PC-9 (cell line): ENCODE results near the gene SLC35F3. TPM values are rescaled to one million over a fixed set of nuclear protein-coding genes. Genes with fewer than 3 reads are reported as not detected.

Experiments used
- BruUV-seq: library from RNA; stranded (reverse); fragments of 400-500 nt; replicated peaks from 2 replicates; lab custom pipeline; 2021; lab: Mats Ljungman, UMichigan
- CTCF ChIA-PET: fragments of 300-600 bp; sonication (Branson Sonifier 250); formaldehyde crosslinking; loops from one replicate; lab custom pipeline; 2022; ENCODE audit warnings: antibody characterized with exemption; lab: Charles Lee
- POLR2A ChIA-PET: fragments of 300-600 bp; sonication (Branson Sonifier 250); formaldehyde crosslinking; loops from one replicate; lab custom pipeline; 2022; ENCODE audit warnings: antibody characterized with exemption; ENCODE audit not compliant: unreplicated experiment; lab: Charles Lee
- DNase-seq, 2 experiments: peaks; one replicate each; pipeline versions ENCODE4 v3.0.0 to v3.0.0-alpha.2; 2015 to 2022; ENCODE audit warnings: mixed read lengths in 1 of 2
- H2AFZ ChIP-seq: fragments of 200-600 bp; sonication (generic); 2 replicates; pipeline ENCODE4 v1.8.1; 2017; ENCODE audit warnings: antibody characterized with exemption
- H3F3A ChIP-seq: fragments of 200-600 bp; sonication (generic); 2 replicates; pipeline ENCODE4 v1.8.1; 2017; ENCODE audit warnings: antibody characterized with exemption, mild to moderate bottlenecking, low read depth; ENCODE audit not compliant: insufficient read depth
- H3K27ac ChIP-seq: fragments of 200-600 bp; sonication (generic); 2 replicates; pipeline ENCODE4 v1.6.1; 2016; ENCODE audit warnings: mixed run types
- H3K27me3 ChIP-seq: fragments of 200-600 bp; sonication (generic); 2 replicates; pipeline ENCODE4 v1.6.1; 2016; ENCODE audit warnings: low read depth, mixed run types; ENCODE audit not compliant: insufficient read depth
- H3K36me3 ChIP-seq: fragments of 200-600 bp; sonication (generic); 2 replicates; pipeline ENCODE4 v1.6.1; 2016; ENCODE audit warnings: low read depth, mixed run types
- H3K4me1 ChIP-seq: fragments of 200-600 bp; sonication (generic); replicated peaks from 2 replicates; pipeline ENCODE4 v1.6.1; 2016; ENCODE audit warnings: mixed run types; ENCODE audit not compliant: insufficient read depth
- H3K4me2 ChIP-seq: fragments of 200-600 bp; sonication (generic); 2 replicates; pipeline ENCODE4 v1.6.1; 2017; ENCODE audit warnings: mixed run types
- H3K4me3 ChIP-seq: fragments of 200-600 bp; sonication (generic); 2 replicates; pipeline ENCODE4 v1.6.1; 2016; ENCODE audit warnings: mixed run types
- H3K79me2 ChIP-seq: fragments of 200-600 bp; sonication (generic); 2 replicates; pipeline ENCODE4 v1.6.1; 2017; ENCODE audit warnings: low read depth, mixed run types
- H3K9me2 ChIP-seq: fragments of 200-600 bp; sonication (generic); 2 replicates; pipeline ENCODE4 v1.8.1; 2017; ENCODE audit warnings: mild to moderate bottlenecking; ENCODE audit not compliant: insufficient read depth
- H3K9me3 ChIP-seq: fragments of 200-600 bp; sonication (generic); 2 replicates; pipeline ENCODE4 v1.8.1; 2016; ENCODE audit warnings: low read depth; ENCODE audit not compliant: insufficient read depth
- H4K20me1 ChIP-seq: fragments of 200-600 bp; sonication (generic); 2 replicates; pipeline ENCODE4 v1.8.1; 2017; ENCODE audit not compliant: insufficient read depth
- CTCF ChIP-seq: fragments of 200-600 bp; sonication (generic); conservative IDR thresholded peaks from 2 replicates; pipeline ENCODE4 v1.6.1; 2017; ENCODE audit warnings: mixed run types, antibody characterized with exemption, mild to moderate bottlenecking, moderate library complexity
- EZH2 ChIP-seq: fragments of 200-600 bp; sonication (generic); IDR thresholded peaks from 2 replicates; pipeline ENCODE4 v1.8.0; 2017; ENCODE audit warnings: antibody characterized with exemption, low read depth
- intact Hi-C: fragments of 100-400 bp; cut with micrococcal nuclease; formaldehyde crosslinking; loops from one replicate; pipeline ENCODE4 v1.10.0; 2022; ENCODE audit not compliant: unreplicated experiment
- total RNA-seq: library from RNA; stranded (reverse); gene quantifications from 2 replicates; pipeline ENCODE4 v1.2.3, GENCODE V29; 2021

SLC35F3 gene
- total RNA-seq, 1 experiment from 2014 or later = 6.1 TPM

- no peaks in the 10 kb centered on the region for H3K9me2 ChIP-seq
- no peaks in the 10 kb centered on the region for H3K36me3 ChIP-seq
- peaks cover 13% of the 10 kb centered on the region for H3K4me1 ChIP-seq
- TF ChIP-seq CTCF (no peak), EZH2 (no peak)
- H3K79me2 ChIP-seq = no peaks in the 10 kb centered on the region
- intact Hi-C loops = loop anchor here (2.0 kb wide), 1 partner anchor 59 kb away; no protein-coding TSS in a partner anchor
- no peak for DNase-seq
- CTCF ChIA-PET = interaction anchor here (0.6 kb wide), 1 partner anchor 879 kb away, joined by 4 read pairs; no protein-coding TSS in a partner anchor
- no peaks in the 10 kb centered on the region for H4K20me1 ChIP-seq
- H3K4me2 ChIP-seq = peak overlapping the region; percentile 91
- H3F3A ChIP-seq = peaks cover 4% of the 10 kb centered on the region; the same call in 1 of the 2 replicates
- no TSS peak for BruUV-seq
- peak overlapping the region; percentile 91 for H2AFZ ChIP-seq
- no peak overlapping the region for H3K27ac ChIP-seq
- H3K27me3 ChIP-seq = no peaks in the 10 kb centered on the region
- peak overlapping the region; percentile 84 for H3K4me3 ChIP-seq
- H3K9me3 ChIP-seq = no peaks in the 10 kb centered on the region; the same call in 1 of the 2 replicates
- POLR2A ChIA-PET = no interaction called here
Measured at GRCh38 chr1:234213658-234214128, 309.2 kb downstream of the SLC35F3 start.

- Histone ChIP-seq H3K4me2 (peak overlapping the region; percentile 91), H3K27me3 (no peaks in the 10 kb centered on the region), H3K36me3 (no peaks in the 10 kb centered on the region), H2AFZ (peak overlapping the region; percentile 91), H3K79me2 (no peaks in the 10 kb centered on the region), H3K9me2 (no peaks in the 10 kb centered on the region), H3K27ac (no peak overlapping the region), H3F3A (no peaks in the 10 kb centered on the region), H3K4me1 (peaks cover 13% of the 10 kb centered on the region), H3K4me3 (peak overlapping the region; percentile 84), H3K9me3 (no peaks in the 10 kb centered on the region; the same call in 1 of the 2 replicates), H4K20me1 (no peaks in the 10 kb centered on the region)
- no TSS peak for BruUV-seq
- POLR2A ChIA-PET = interaction anchor here (0.6 kb wide), 1 partner anchor 600 kb away, joined by 4 read pairs; no protein-coding TSS in a partner anchor
- peak in 1 of 2 experiments; percentile 63 for DNase-seq
- intact Hi-C loops = loop anchor here (2.0 kb wide), 1 partner anchor 60 kb away; no protein-coding TSS in a partner anchor
- no peak for TF ChIP-seq CTCF
- CTCF ChIA-PET = no interaction called here
Measured at GRCh38 chr1:234214129-234214910, 309.8 kb downstream of the SLC35F3 start.

GRCh38 chr1:234214911-234215892, 310.7 kb downstream of the SLC35F3 start:
- POLR2A ChIA-PET = interaction anchor here (0.6 to 0.7 kb wide), 2 partner anchors 8 to 600 kb away, joined by 3 to 4 read pairs; no protein-coding TSS in a partner anchor
- DNase-seq = peak; percentile 63 to 78
- Histone ChIP-seq H4K20me1 (no peaks in the 10 kb centered on the region), H3K36me3 (no peaks in the 10 kb centered on the region), H3K9me2 (no peaks in the 10 kb centered on the region), H2AFZ (peak overlapping the region; percentile 91), H3K4me1 (peaks cover 13% of the 10 kb centered on the region), H3K27me3 (no peaks in the 10 kb centered on the region), H3K27ac (0 out of 2 replicates have a peak overlapping the region, but pooled peaks have one; percentile 25), H3K9me3 (no peaks in the 10 kb centered on the region; the same call in 1 of the 2 replicates), H3K4me2 (peak overlapping the region; percentile 91), H3K4me3 (peak overlapping the region; percentile 84), H3K79me2 (no peaks in the 10 kb centered on the region), H3F3A (no peaks in the 10 kb centered on the region)
- TSS peak; percentile 42 for BruUV-seq
- intact Hi-C loops = loop anchor here (2.0 kb wide), 1 partner anchor 60 kb away; no protein-coding TSS in a partner anchor
- no peak for TF ChIP-seq CTCF
- TF ChIP-seq EZH2 = no peak
- CTCF ChIA-PET = no interaction called here
